ENCODE results near the gene ZNF679.

DNA sequence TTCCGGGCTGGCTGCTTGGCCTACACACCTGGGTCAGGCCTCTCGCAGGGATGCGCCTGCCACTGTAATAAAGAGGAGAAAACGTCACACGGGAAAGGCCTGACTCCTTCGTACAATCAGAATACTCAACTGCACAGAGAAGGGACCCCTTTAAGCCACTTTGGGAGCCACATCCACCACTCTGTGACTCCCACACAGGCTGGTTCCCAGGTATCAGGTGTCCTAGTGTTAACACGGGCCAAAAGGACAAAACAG lies 79.7 kb downstream of the ZNF679 start:
- TF ChIP-seq, protein P1, sequence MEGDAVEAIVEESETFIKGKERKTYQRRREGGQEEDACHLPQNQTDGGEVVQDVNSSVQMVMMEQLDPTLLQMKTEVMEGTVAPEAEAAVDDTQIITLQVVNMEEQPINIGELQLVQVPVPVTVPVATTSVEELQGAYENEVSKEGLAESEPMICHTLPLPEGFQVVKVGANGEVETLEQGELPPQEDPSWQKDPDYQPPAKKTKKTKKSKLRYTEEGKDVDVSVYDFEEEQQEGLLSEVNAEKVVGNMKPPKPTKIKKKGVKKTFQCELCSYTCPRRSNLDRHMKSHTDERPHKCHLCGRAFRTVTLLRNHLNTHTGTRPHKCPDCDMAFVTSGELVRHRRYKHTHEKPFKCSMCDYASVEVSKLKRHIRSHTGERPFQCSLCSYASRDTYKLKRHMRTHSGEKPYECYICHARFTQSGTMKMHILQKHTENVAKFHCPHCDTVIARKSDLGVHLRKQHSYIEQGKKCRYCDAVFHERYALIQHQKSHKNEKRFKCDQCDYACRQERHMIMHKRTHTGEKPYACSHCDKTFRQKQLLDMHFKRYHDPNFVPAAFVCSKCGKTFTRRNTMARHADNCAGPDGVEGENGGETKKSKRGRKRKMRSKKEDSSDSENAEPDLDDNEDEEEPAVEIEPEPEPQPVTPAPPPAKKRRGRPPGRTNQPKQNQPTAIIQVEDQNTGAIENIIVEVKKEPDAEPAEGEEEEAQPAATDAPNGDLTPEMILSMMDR (IDR thresholded peaks at IDR 0.05; ENCODE audit: low read length): no peak
- TF ChIP-seq EZH2 (optimal IDR thresholded peaks at IDR 0.05; ENCODE audit: low read depth, low read length) (no peak), EZH2phosphoT487 (IDR thresholded peaks at IDR 0.05; ENCODE audit: low read length) (no peak)

Measured in MM.1S (cell line).